HepG2 (cell line): Measurements from ENCODE around the gene ATG2B. TPM values are rescaled to one million over a fixed set of nuclear protein-coding genes. Genes with fewer than 3 reads are reported as not detected.

Experiments
- ATAC-seq: fragments of 200-7000 bp; cut with Tn5 transposase; 3 replicates; pipeline ENCODE4 v1.9.1; 2020; ENCODE audit warnings: mild to moderate bottlenecking, moderate library complexity
- BruUV-seq: library from RNA; stranded (reverse); fragments of 400-500 nt; replicated peaks from 2 replicates; lab custom pipeline; 2021; lab: Mats Ljungman, UMichigan
- CTCF ChIA-PET: fragments of 300-600 bp; formaldehyde crosslinking; extraction: SDS; loops from one replicate; lab custom pipeline; 2021; ENCODE audit warnings: low total read pairs, inconsistent platforms, low intra/inter-chr PET ratio; lab: Yijun Ruan, JAX
- POLR2A ChIA-PET: fragments of 350-600 bp; sonication (Branson Sonifier 250); formaldehyde crosslinking; loops from one replicate; lab custom pipeline; 2020; ENCODE audit warnings: antibody characterized with exemption, inconsistent platforms; lab: Yijun Ruan, JAX
- DNase-seq: peaks from one replicate; pipeline ENCODE4 v3.0.0-alpha.2; 2015; ENCODE audit warnings: low spot score
- FAIRE-seq: peaks from 3 replicates; lab custom pipeline; 2011; peaks lifted over from hg19 to GRCh38; lab: Jason Lieb, UNC
- H2AFZ ChIP-seq: one replicate; pipeline ENCODE4 v1.6.1; 2011; ENCODE audit warnings: low read length, inconsistent platforms
- H3K27ac ChIP-seq: fragments of 300-600 bp; 3 replicates; pipeline ENCODE4 v1.8.0; 2011; ENCODE audit warnings: mixed run types, mild to moderate bottlenecking, mixed read lengths, low read length, inconsistent platforms; ENCODE audit not compliant: insufficient read depth; ENCODE audit errors: extremely low read length
- H3K27me3 ChIP-seq, 2 experiments: fragments of 200-600 bp in 1 of 2; 2 replicates in 1 of 2; 3 replicates in 1 of 2; pipeline versions ENCODE4 v1.6.0 to v1.8.0; 2011; ENCODE audit warnings: low read length in 2 of 2, mild to moderate bottlenecking in 2 of 2, moderate library complexity in 2 of 2, inconsistent platforms in 1 of 2; ENCODE audit not compliant: insufficient read depth in 2 of 2, control insufficient read depth in 1 of 2
- H3K36me3 ChIP-seq, 2 experiments: fragments of 200-600 bp in 1 of 2; replicated peaks in 1 of 2; 2 replicates in 1 of 2; 3 replicates in 1 of 2; pipeline versions ENCODE4 v1.5.1 to v1.8.0; 2011; ENCODE audit warnings: low read length in 2 of 2, inconsistent platforms in 1 of 2; ENCODE audit not compliant: insufficient read depth in 2 of 2, control insufficient read depth in 1 of 2
- H3K4me1 ChIP-seq: 2 replicates; pipeline ENCODE4 v1.5.1; 2012; ENCODE audit warnings: low read length, inconsistent platforms; ENCODE audit not compliant: insufficient read depth
- H3K4me2 ChIP-seq: 2 replicates; pipeline ENCODE4 v1.6.0; 2011; ENCODE audit warnings: low read depth, low read length, inconsistent platforms
- H3K4me3 ChIP-seq, 3 experiments: fragments of 200-600 bp in 1 of 3; sonication (generic), shearing (Covaris generic) in 1 of 3; replicated peaks in 1 of 3; 2 replicates each; pipeline ENCODE4 v1.5.1; 2011 to 2016; ENCODE audit warnings: low read length in 3 of 3, inconsistent platforms in 2 of 3, low read depth in 2 of 3, mild to moderate bottlenecking in 2 of 3, control low read depth in 1 of 3, mixed read lengths in 1 of 3; ENCODE audit not compliant: insufficient read depth in 1 of 3
- H3K79me2 ChIP-seq: one replicate; pipeline ENCODE4 v1.6.1; 2011; ENCODE audit warnings: low read length, inconsistent platforms; ENCODE audit not compliant: insufficient read depth
- H3K9ac ChIP-seq: 2 replicates; pipeline ENCODE4 v1.6.0; 2011; ENCODE audit warnings: mild to moderate bottlenecking, low read depth, low read length, inconsistent platforms; ENCODE audit not compliant: insufficient read depth
- H3K9me3 ChIP-seq: 2 replicates; pipeline ENCODE4 v1.5.1; 2012; ENCODE audit warnings: mild to moderate bottlenecking, low read length
- H4K20me1 ChIP-seq: 2 replicates; pipeline ENCODE4 v1.6.0; 2011; ENCODE audit warnings: inconsistent platforms, mild to moderate bottlenecking, low read length, moderate library complexity; ENCODE audit not compliant: insufficient read depth
- AGO1 ChIP-seq: fragments of 200-400 bp; formaldehyde crosslinking; IDR thresholded peaks from 2 replicates; pipeline ENCODE4 v1.6.1; 2017; ENCODE audit warnings: mild to moderate bottlenecking, low read depth, low read length, moderate library complexity; ENCODE audit not compliant: poor library complexity, severe bottlenecking
- ELK4 ChIP-seq: sonication (generic); formaldehyde crosslinking; IDR thresholded peaks from 2 replicates; pipeline ENCODE4 v1.9.0; 2021; ENCODE audit warnings: missing genetic modification reagents, borderline replicate concordance
- HMGXB3 ChIP-seq: sonication (generic); formaldehyde crosslinking; IDR thresholded peaks from 2 replicates; pipeline ENCODE4 v1.4.0; 2020; ENCODE audit warnings: missing genetic modification reagents, borderline replicate concordance
- HNRNPLL ChIP-seq: fragments of 200-400 bp; formaldehyde crosslinking; IDR thresholded peaks from 2 replicates; pipeline ENCODE4 v1.6.1; 2017; ENCODE audit warnings: mild to moderate bottlenecking, low read depth, low read length; ENCODE audit not compliant: poor library complexity, severe bottlenecking
- SIX1 ChIP-seq: sonication (generic); formaldehyde crosslinking; IDR thresholded peaks from 2 replicates; pipeline ENCODE4 v1.4.0; 2020; ENCODE audit warnings: missing genetic modification reagents, borderline replicate concordance
- STAG1 ChIP-seq: sonication (generic); formaldehyde crosslinking; IDR thresholded peaks from 2 replicates; pipeline ENCODE4 v1.4.0; 2020; ENCODE audit warnings: missing genetic modification reagents
- ZNF207 ChIP-seq: fragments of 450-650 bp; IDR thresholded peaks from 2 replicates; pipeline ENCODE4 v1.6.1; 2016; ENCODE audit warnings: antibody characterized with exemption, borderline replicate concordance
- ZNF382 ChIP-seq: sonication (generic); formaldehyde crosslinking; IDR thresholded peaks from 2 replicates; pipeline ENCODE4 v1.5.0; 2020; ENCODE audit warnings: missing genetic modification reagents, mild to moderate bottlenecking, borderline replicate concordance
- ZNF383 ChIP-seq: sonication (generic); formaldehyde crosslinking; IDR thresholded peaks from 2 replicates; pipeline ENCODE4 v1.4.0; 2020; ENCODE audit warnings: missing genetic modification reagents, mild to moderate bottlenecking, borderline replicate concordance
- WGBS: methylation state at CpG from one replicate; pipeline ENCODE4 v1.1.6; 2017; ENCODE audit warnings: low lambda C conversion rate; 5-methylcytosine and 5-hydroxymethylcytosine counted together
- in situ Hi-C: cut with HindIII; loops from 2 replicates; pipeline ENCODE4 v1.10.0; 2017; ENCODE audit warnings: low pct_unique_long_range_greater_than_20kb; ENCODE audit not compliant: extremely low pct_ligation_motif_present
- intact Hi-C: fragments of 100-400 bp; cut with micrococcal nuclease; formaldehyde crosslinking; loops from one replicate; pipeline ENCODE4 v1.10.0; 2022; ENCODE audit not compliant: unreplicated experiment
- polyA plus RNA-seq, 8 experiments: library from polyadenylated mRNA; depleted of rRNA in 3 of 8; stranded (reverse) in 7 of 8; unstranded in 1 of 8; fragments of >200 nt; fragmentation: Illumina TruSeq in 4 of 8; extraction: Trizol in 4 of 8; gene quantifications; 2 replicates each; pipeline versions ENCODE4 v1.2.1 to v1.2.3, GENCODE V29; 2011 to 2016; ENCODE audit warnings: low read depth in 4 of 8, missing spikeins in 1 of 8, mixed read lengths in 1 of 8; ENCODE audit not compliant: insufficient read depth in 1 of 8
- total RNA-seq, 5 experiments: library from RNA; depleted of rRNA; stranded (reverse); fragments of >200 nt; fragmentation: Illumina TruSeq; extraction: Trizol; gene quantifications; 2 replicates each; pipeline ENCODE4 v1.2.3, GENCODE V29; 2016; ENCODE audit warnings: low read depth in 1 of 5
- TF ChIP-seq, protein P1 (sequence below): sonication (generic); formaldehyde crosslinking; IDR thresholded peaks from 2 replicates; pipeline ENCODE4 v1.4.0; 2020; ENCODE audit warnings: missing genetic modification reagents
- TF ChIP-seq, protein P2 (sequence below): sonication (generic); formaldehyde crosslinking; IDR thresholded peaks from 2 replicates; pipeline ENCODE4 v1.4.0; 2020; ENCODE audit warnings: missing genetic modification reagents, borderline replicate concordance
- TF ChIP-seq, protein P3 (sequence below): sonication (generic); formaldehyde crosslinking; IDR thresholded peaks from 2 replicates; pipeline ENCODE4 v1.8.0; 2022; ENCODE audit warnings: mild to moderate bottlenecking, missing genetic modification reagents; ENCODE audit not compliant: insufficient replicate concordance

The ATG2B gene
- total and polyA plus RNA-seq, 2 of the 13 experiments (the other 11 are each of a cell fraction or from before 2014, with no cell fraction given), result 7.4 to 7.5 TPM

DNA sequence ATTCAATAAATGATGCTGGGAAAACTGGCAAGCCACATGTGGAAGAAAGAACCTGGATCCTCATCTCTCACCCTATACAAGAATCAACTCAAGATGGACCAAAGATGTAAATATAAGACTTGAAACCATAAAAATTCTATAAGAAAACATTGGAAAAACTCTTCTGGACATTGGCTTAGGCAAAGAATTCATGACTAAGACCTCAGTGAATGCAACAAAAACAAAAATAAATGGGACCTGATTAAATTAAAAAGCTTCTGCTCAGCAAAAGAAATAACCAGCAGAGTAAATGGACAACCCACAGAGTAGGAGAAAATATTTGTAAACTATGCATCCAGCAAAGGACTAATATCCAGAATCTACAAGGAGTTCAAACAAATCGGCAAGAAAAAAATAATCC is 24.6 kb downstream of the ATG2B start:
- BruUV-seq, result no TSS peak
- Histone ChIP-seq H2AFZ (no peak overlapping the region), H3K4me3 (no peak overlapping the region), H3K79me2 (no peaks in the 10 kb centered on the region), H3K9me3 (no peaks in the 10 kb centered on the region), H3K9ac (no peak overlapping the region), H3K27ac (no peak overlapping the region), H3K36me3 (peaks cover 0 to 23% of the 10 kb centered on the region in 2 experiments; a peak in 2 of 5 replicates)
- in situ Hi-C loops, result no loop called here
- POLR2A ChIA-PET, result no interaction called here
- WGBS, result 91% methylated on average over 1 of the region's 1 CpG
- TF ChIP-seq ZNF382 (CRISPR knock-in tag), result no peak
- TF ChIP-seq, protein P1, sequence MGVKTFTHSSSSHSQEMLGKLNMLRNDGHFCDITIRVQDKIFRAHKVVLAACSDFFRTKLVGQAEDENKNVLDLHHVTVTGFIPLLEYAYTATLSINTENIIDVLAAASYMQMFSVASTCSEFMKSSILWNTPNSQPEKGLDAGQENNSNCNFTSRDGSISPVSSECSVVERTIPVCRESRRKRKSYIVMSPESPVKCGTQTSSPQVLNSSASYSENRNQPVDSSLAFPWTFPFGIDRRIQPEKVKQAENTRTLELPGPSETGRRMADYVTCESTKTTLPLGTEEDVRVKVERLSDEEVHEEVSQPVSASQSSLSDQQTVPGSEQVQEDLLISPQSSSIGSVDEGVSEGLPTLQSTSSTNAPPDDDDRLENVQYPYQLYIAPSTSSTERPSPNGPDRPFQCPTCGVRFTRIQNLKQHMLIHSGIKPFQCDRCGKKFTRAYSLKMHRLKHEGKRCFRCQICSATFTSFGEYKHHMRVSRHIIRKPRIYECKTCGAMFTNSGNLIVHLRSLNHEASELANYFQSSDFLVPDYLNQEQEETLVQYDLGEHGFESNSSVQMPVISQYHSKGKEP, result no peak
- no peak for TF ChIP-seq ZNF207
- no peak for TF ChIP-seq AGO1
- TF ChIP-seq STAG1 (CRISPR knock-in tag), result no peak
- TF ChIP-seq HMGXB3 (CRISPR knock-in tag), result no peak
- no peak for TF ChIP-seq ZNF383 (CRISPR knock-in tag)
- TF ChIP-seq ELK4 (CRISPR knock-in tag), result no peak
- TF ChIP-seq SIX1 (CRISPR knock-in tag), result no peak
- TF ChIP-seq, protein P2, sequence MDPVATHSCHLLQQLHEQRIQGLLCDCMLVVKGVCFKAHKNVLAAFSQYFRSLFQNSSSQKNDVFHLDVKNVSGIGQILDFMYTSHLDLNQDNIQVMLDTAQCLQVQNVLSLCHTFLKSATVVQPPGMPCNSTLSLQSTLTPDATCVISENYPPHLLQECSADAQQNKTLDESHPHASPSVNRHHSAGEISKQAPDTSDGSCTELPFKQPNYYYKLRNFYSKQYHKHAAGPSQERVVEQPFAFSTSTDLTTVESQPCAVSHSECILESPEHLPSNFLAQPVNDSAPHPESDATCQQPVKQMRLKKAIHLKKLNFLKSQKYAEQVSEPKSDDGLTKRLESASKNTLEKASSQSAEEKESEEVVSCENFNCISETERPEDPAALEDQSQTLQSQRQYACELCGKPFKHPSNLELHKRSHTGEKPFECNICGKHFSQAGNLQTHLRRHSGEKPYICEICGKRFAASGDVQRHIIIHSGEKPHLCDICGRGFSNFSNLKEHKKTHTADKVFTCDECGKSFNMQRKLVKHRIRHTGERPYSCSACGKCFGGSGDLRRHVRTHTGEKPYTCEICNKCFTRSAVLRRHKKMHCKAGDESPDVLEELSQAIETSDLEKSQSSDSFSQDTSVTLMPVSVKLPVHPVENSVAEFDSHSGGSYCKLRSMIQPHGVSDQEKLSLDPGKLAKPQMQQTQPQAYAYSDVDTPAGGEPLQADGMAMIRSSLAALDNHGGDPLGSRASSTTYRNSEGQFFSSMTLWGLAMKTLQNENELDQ, result no peak
- TF ChIP-seq, protein P3, sequence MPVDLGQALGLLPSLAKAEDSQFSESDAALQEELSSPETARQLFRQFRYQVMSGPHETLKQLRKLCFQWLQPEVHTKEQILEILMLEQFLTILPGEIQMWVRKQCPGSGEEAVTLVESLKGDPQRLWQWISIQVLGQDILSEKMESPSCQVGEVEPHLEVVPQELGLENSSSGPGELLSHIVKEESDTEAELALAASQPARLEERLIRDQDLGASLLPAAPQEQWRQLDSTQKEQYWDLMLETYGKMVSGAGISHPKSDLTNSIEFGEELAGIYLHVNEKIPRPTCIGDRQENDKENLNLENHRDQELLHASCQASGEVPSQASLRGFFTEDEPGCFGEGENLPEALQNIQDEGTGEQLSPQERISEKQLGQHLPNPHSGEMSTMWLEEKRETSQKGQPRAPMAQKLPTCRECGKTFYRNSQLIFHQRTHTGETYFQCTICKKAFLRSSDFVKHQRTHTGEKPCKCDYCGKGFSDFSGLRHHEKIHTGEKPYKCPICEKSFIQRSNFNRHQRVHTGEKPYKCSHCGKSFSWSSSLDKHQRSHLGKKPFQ (CRISPR knock-in tag), result no peak
- TF ChIP-seq HNRNPLL, result no peak
- TF ChIP-seq, all 625 proteins: peak for 0
- intact Hi-C loops, result no loop called here
- DNase-seq (no peak), ATAC-seq (no peak), FAIRE-seq (no peak)
- Histone ChIP-seq H3K4me1 (no peaks in the 10 kb centered on the region), H3K27me3 (no peaks in the 10 kb centered on the region), H3K4me2 (no peak overlapping the region), H4K20me1 (no peaks in the 10 kb centered on the region)
- CTCF ChIA-PET, result no interaction called here
